ENCODE measurements around the gene ATP10A.

The ATP10A gene

DNA sequence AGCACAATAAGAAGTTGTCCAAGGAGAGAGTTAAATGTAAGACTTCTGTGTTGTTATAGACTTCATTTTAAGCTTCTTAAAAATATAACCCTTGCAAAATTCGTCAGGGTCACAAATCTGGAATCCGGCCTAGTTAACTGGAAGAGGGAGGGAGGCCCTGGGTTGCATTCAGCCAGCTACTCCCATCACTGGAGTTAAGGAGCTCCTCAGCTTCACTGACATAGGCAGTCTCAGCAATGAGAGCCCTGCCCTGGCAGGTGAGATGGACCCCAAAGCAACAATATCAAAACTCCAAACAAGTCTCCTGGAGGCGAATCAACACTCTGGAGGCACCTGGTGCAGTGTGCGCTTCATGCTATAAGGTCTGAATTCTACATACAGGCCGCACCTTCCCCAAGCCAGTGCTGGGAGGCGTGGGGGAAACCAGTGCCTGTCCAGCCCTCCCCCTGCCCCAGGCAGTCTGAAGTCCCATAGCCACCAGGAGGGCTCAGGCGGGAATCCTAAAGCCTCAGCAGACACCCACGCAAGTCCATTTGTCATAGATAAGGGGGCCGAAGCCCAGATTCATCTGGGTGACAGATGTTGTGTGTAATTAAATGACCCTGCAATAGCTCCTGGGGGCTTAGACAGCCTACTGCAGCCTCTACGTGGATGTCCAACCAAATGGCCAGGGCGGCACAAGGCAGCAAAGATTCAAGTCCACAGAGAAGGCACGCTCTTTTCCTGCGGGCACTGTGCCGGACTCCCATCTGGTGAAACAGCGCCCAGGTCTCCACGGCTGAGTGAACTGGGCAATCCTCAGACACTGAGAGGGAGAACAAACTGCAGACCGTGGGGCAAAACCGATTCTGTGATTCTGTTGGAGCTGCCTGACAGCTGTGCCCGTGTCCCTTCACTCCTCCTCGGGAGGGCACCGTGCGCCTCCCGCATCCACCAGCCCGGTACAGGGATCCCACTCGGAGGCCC lies 64.9 kb downstream of the ATP10A start:
- Histone ChIP-seq H3K79me2 (ENCODE audit: insufficient read depth, low read depth) (no peaks in the 10 kb centered on the region), H3K36me3 (ENCODE audit: insufficient read depth) (no peaks in the 10 kb centered on the region), H3K9ac (no peak overlapping the region), H4K20me1 (ENCODE audit: insufficient read depth) (no peaks in the 10 kb centered on the region), H3K4me3 (IDR thresholded peaks at IDR 0.05; ENCODE audit: insufficient read depth, low read depth, low read length) (no peak overlapping the region), H3K27ac (no peak overlapping the region), H3K4me2 (no peak overlapping the region), H2AFZ (ENCODE audit: low read depth) (no peak overlapping the region), H3K27me3 (ENCODE audit: insufficient read depth, low read depth) (no peaks in the 10 kb centered on the region), H3K4me1 (ENCODE audit: low read depth, poor library complexity, severe bottlenecking) (no peaks in the 10 kb centered on the region)
- TF ChIP-seq, protein P1, sequence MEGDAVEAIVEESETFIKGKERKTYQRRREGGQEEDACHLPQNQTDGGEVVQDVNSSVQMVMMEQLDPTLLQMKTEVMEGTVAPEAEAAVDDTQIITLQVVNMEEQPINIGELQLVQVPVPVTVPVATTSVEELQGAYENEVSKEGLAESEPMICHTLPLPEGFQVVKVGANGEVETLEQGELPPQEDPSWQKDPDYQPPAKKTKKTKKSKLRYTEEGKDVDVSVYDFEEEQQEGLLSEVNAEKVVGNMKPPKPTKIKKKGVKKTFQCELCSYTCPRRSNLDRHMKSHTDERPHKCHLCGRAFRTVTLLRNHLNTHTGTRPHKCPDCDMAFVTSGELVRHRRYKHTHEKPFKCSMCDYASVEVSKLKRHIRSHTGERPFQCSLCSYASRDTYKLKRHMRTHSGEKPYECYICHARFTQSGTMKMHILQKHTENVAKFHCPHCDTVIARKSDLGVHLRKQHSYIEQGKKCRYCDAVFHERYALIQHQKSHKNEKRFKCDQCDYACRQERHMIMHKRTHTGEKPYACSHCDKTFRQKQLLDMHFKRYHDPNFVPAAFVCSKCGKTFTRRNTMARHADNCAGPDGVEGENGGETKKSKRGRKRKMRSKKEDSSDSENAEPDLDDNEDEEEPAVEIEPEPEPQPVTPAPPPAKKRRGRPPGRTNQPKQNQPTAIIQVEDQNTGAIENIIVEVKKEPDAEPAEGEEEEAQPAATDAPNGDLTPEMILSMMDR (conservative IDR thresholded peaks at IDR 0.05; ENCODE audit: low read depth, low read length): no peak

- H2AFZ ChIP-seq (ENCODE audit: low read depth): no peak overlapping the region
- no peaks in the 10 kb centered on the region for H3K27me3 ChIP-seq (ENCODE audit: insufficient read depth, low read depth)
- H3K27ac ChIP-seq: no peak overlapping the region
- H3K4me2 ChIP-seq: no peak overlapping the region
- no peaks in the 10 kb centered on the region for H4K20me1 ChIP-seq (ENCODE audit: insufficient read depth)
- H3K9ac ChIP-seq: no peak overlapping the region
- no peaks in the 10 kb centered on the region for H3K36me3 ChIP-seq (ENCODE audit: insufficient read depth)
- H3K4me3 ChIP-seq (IDR thresholded peaks at IDR 0.05; ENCODE audit: insufficient read depth, low read depth, low read length): no peak overlapping the region
- H3K79me2 ChIP-seq (ENCODE audit: insufficient read depth, low read depth): no peaks in the 10 kb centered on the region
- H3K4me1 ChIP-seq (ENCODE audit: low read depth, poor library complexity, severe bottlenecking): no peaks in the 10 kb centered on the region
- TF ChIP-seq, protein P1 (conservative IDR thresholded peaks at IDR 0.05; ENCODE audit: low read depth, low read length): no peak
Measured at GRCh38 chr15:25797511-25797935, 65.6 kb downstream of the ATP10A start.

DNA sequence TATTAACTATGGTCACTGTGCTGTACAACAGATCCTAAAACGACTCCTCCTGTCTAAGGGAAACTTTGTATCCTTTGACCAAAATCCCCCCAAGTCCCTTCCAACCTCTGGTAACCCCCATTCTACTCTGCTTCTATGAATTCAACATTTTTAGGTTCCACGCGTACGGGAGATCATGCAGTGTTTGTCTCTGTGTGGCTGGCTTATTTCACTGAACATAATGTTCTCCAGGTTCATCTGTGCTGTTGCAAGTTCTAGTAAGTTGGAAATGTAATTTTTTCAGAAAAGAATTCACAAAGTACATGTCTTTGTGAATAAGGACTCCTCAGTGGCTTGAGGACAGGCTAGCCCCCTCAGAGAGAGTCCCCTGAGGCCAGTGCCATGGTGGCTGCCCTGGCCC lies 66.1 kb downstream of the ATP10A start:
- no peaks in the 10 kb centered on the region for H3K27me3 ChIP-seq (ENCODE audit: insufficient read depth, low read depth)
- no peaks in the 10 kb centered on the region for H3K4me1 ChIP-seq (ENCODE audit: low read depth, poor library complexity, severe bottlenecking)
- TF ChIP-seq, protein P1 (conservative IDR thresholded peaks at IDR 0.05; ENCODE audit: low read depth, low read length): no peak
- no peak overlapping the region for H3K9ac ChIP-seq
- no peak overlapping the region for H2AFZ ChIP-seq (ENCODE audit: low read depth)
- H4K20me1 ChIP-seq (ENCODE audit: insufficient read depth): no peaks in the 10 kb centered on the region
- no peaks in the 10 kb centered on the region for H3K79me2 ChIP-seq (ENCODE audit: insufficient read depth, low read depth)
- H3K36me3 ChIP-seq (ENCODE audit: insufficient read depth): no peaks in the 10 kb centered on the region
- H3K4me2 ChIP-seq: no peak overlapping the region
- no peak overlapping the region for H3K27ac ChIP-seq
- H3K4me3 ChIP-seq (IDR thresholded peaks at IDR 0.05; ENCODE audit: insufficient read depth, low read depth, low read length): no peak overlapping the region

- H3K4me1 ChIP-seq (ENCODE audit: low read depth, poor library complexity, severe bottlenecking): no peaks in the 10 kb centered on the region
- no peak overlapping the region for H3K9ac ChIP-seq
- no peak overlapping the region for H3K4me2 ChIP-seq
- no peak overlapping the region for H3K4me3 ChIP-seq (IDR thresholded peaks at IDR 0.05; ENCODE audit: insufficient read depth, low read depth, low read length)
- H3K79me2 ChIP-seq (ENCODE audit: insufficient read depth, low read depth): no peaks in the 10 kb centered on the region
- no peaks in the 10 kb centered on the region for H3K27me3 ChIP-seq (ENCODE audit: insufficient read depth, low read depth)
- TF ChIP-seq, protein P1 (conservative IDR thresholded peaks at IDR 0.05; ENCODE audit: low read depth, low read length): no peak
- H3K27ac ChIP-seq: no peak overlapping the region
- H4K20me1 ChIP-seq (ENCODE audit: insufficient read depth): no peaks in the 10 kb centered on the region
- H3K36me3 ChIP-seq (ENCODE audit: insufficient read depth): no peaks in the 10 kb centered on the region
- H2AFZ ChIP-seq (ENCODE audit: low read depth): no peak overlapping the region
Measured at GRCh38 chr15:25796395-25796794, 66.7 kb downstream of the ATP10A start.
